ENCODE measurements around the gene SEC24D. TPM values are rescaled to one million over a fixed set of nuclear protein-coding genes. Genes with fewer than 3 reads are reported as not detected.

SEC24D gene
- total RNA-seq, 1 donor = 134 TPM

GRCh38 chr4:118716304-118716703, 119.6 kb downstream of the SEC24D start:
- TF ChIP-seq CTCF (IDR thresholded peaks at IDR 0.05; ENCODE audit: insufficient read depth, low read depth, low read length) = no peak
- no peak overlapping the region for H3K4me3 ChIP-seq (ENCODE audit: low read depth, low read length)
- DNase-seq (ENCODE audit: low read depth) = no peak

DNA sequence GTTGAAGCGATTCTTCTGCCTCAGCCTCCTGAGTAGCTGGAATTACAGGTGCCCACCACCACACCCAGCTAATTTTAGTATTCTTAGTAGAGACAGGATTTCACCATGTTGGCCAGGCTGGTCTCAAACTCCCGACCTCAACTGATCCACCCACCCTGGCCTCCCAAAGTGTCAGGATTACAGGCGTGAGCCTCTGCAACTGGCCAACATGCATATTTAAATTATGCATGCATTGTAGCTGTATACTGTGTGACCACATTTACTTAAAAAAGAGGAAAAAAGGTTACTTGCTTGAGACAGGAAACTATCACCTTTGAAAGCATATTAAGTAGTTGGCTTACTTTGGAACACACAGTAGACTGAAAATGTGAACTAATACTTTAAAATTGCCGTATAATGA, 121.2 kb downstream of the SEC24D start:
- TF ChIP-seq CTCF (IDR thresholded peaks at IDR 0.05; ENCODE audit: insufficient read depth, low read depth, low read length) = no peak
- no peak for DNase-seq (ENCODE audit: low read depth)
- no peak overlapping the region for H3K4me3 ChIP-seq (ENCODE audit: low read depth, low read length)

DNA sequence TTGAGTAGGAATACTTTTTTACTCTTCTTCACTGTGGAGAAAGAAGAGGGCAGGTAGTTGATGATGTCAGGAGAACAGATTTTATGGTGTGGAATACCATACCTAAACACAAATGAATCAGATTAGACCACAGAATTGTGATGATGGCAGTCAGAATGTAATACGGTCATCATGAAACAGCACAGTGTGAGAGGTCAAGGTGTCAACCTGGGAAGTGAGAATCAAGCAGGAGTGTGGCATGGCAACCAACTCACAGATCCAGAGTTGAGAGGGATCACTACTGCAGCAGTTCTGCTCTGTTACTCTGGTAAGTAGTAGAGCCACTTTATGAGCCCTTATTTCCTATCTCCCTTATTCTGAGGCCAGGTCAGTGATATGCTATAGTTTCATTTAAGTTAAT, 123.1 kb downstream of the SEC24D start:
- no peak overlapping the region for H3K4me3 ChIP-seq (ENCODE audit: low read depth, low read length)
- no peak for TF ChIP-seq CTCF (IDR thresholded peaks at IDR 0.05; ENCODE audit: insufficient read depth, low read depth, low read length)
- no peak for DNase-seq (ENCODE audit: low read depth)

- peak; percentile 11 for DNase-seq (ENCODE audit: low read depth)
- no peak for TF ChIP-seq CTCF (IDR thresholded peaks at IDR 0.05; ENCODE audit: insufficient read depth, low read depth, low read length)
- no peak overlapping the region for H3K4me3 ChIP-seq (ENCODE audit: low read depth, low read length)
Measured at GRCh38 chr4:118711052-118711451, 124.9 kb downstream of the SEC24D start.

DNA sequence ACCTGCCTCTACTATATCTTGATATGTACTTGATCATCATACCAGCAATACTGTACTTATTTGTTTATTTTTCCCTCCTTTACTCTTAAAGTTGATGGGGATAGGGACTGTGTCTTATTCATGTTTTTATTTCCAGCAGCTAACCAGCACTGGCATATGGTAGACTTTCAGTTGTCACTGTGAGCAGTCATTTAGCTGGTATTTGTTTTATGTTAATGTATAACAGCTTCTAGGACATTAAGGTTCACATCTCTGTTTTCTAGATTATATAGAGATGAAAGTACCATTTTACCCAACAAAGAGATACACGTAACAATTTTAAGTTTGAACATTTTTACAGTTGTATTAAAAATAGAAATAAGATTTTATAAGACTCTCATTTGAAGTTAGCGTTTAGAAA, 132.8 kb downstream of the SEC24D start:
- no peak for TF ChIP-seq CTCF (IDR thresholded peaks at IDR 0.05; ENCODE audit: insufficient read depth, low read depth, low read length)

GRCh38 chr4:118684873-118685811, 150.8 kb downstream of the SEC24D start, which contains the start of gene METTL14:
Gene METTL14, plus strand, starts transcription at chr4:118685392. Its CDS starts 143 bp downstream, at chr4:118685535.
- peak within 1 kb of the TSS; percentile 95 for H3K4me3 ChIP-seq (ENCODE audit: low read depth, low read length)
- DNase-seq (ENCODE audit: low read depth) = peak; percentile 91
- TF ChIP-seq CTCF (IDR thresholded peaks at IDR 0.05; ENCODE audit: insufficient read depth, low read depth, low read length) = no peak

More for the DNA sequence above, 132.8 kb downstream of the SEC24D start:
- no peak for DNase-seq (ENCODE audit: low read depth)
- no peak overlapping the region for H3K4me3 ChIP-seq (ENCODE audit: low read depth, low read length)

Measured in fibroblast of villous mesenchyme (primary cell).